HS-27A (cell line): Measurements from ENCODE around the gene SKOR1.

Source experiments
- DNase-seq: peaks from one replicate; pipeline ENCODE4 v3.0.0-alpha.2; 2012; ENCODE audit warnings: low read depth, missing footprints

SKOR1 gene

GRCh38 chr15:67832897-67833709 is 7.8 kb downstream of the SKOR1 start:
- DNase-seq, result no peak

GRCh38 chr15:67833710-67834511 is 8.6 kb downstream of the SKOR1 start:
- no peak for DNase-seq

GRCh38 chr15:67834581-67835296 is 9.4 kb downstream of the SKOR1 start:
- DNase-seq, result no peak

GRCh38 chr15:67835297-67836133 is 10.2 kb downstream of the SKOR1 start:
- no peak for DNase-seq

- DNase-seq, result no peak
Observed at GRCh38 chr15:67836134-67836455, 10.8 kb downstream of the SKOR1 start.

GRCh38 chr15:67836477-67836876 is 11.2 kb downstream of the SKOR1 start:
- DNase-seq, result no peak

GRCh38 chr15:67836955-67837354 is 11.6 kb downstream of the SKOR1 start:
- DNase-seq, result no peak

GRCh38 chr15:67838789-67839332 is 13.6 kb downstream of the SKOR1 start:
- no peak for DNase-seq

GRCh38 chr15:67839499-67839928 is 14.2 kb downstream of the SKOR1 start:
- peak; percentile 53 for DNase-seq

GRCh38 chr15:67839929-67840748 is 14.8 kb downstream of the SKOR1 start, which contains the start of gene RNU6-1:
Gene RNU6-1, minus strand, starts transcription at chr15:67840045.
- DNase-seq, result peak; percentile 96

GRCh38 chr15:67840749-67841512 is 15.6 kb downstream of the SKOR1 start:
- no peak for DNase-seq

GRCh38 chr15:67841513-67841762 is 16.1 kb downstream of the SKOR1 start:
- no peak for DNase-seq

- DNase-seq, result no peak
Observed at GRCh38 chr15:67843092-67843501, 17.8 kb downstream of the SKOR1 start.

GRCh38 chr15:67843571-67844387 is 18.5 kb downstream of the SKOR1 start:
- no peak for DNase-seq

GRCh38 chr15:67845974-67846373 is 20.7 kb downstream of the SKOR1 start:
- DNase-seq, result no peak

- DNase-seq, result no peak
Observed at GRCh38 chr15:67849538-67849937, 24.2 kb downstream of the SKOR1 start.

- DNase-seq, result no peak
Observed at GRCh38 chr15:67850336-67850735, 25.0 kb downstream of the SKOR1 start.

- no peak for DNase-seq
Observed at GRCh38 chr15:67850994-67851571, 25.8 kb downstream of the SKOR1 start.

- no peak for DNase-seq
Observed at GRCh38 chr15:67852418-67852817, 27.1 kb downstream of the SKOR1 start.
